ENCODE results near the gene OGFOD3.
"Not testable (repeated sequence)": the region's sequence is repeated elsewhere in the genome, so short reads cannot be mapped to it uniquely, and the experiment has no call there.

The OGFOD3 gene

GRCh38 chr17:82382220-82382932, 36.0 kb downstream of the OGFOD3 start:
- not testable (repeated sequence) for H3K36me3 ChIP-seq (ENCODE audit: control insufficient read depth in 2 of 2, insufficient read depth in 2 of 2, low read length in 2 of 2); H3K9me3 ChIP-seq (ENCODE audit: control insufficient read depth in 2 of 2, low read length in 2 of 2); H3K27ac ChIP-seq (ENCODE audit: low read depth in 2 of 2, low read length in 2 of 2); H3K9ac ChIP-seq (ENCODE audit: low read depth in 1 of 2, low read length in 2 of 2); H3K4me3 ChIP-seq (ENCODE audit: low read length in 2 of 2)
- peaks cover 5 to 19% of the 10 kb centered on the region in 2 donors for H3K4me1 ChIP-seq (ENCODE audit: control insufficient read depth in 2 of 2, insufficient read depth in 2 of 2, low read length in 2 of 2)
- H3K27me3 ChIP-seq (ENCODE audit: control insufficient read depth in 2 of 2, insufficient read depth in 2 of 2, low read length in 2 of 2): peaks cover 18 to 32% of the 10 kb centered on the region in 2 donors

GRCh38 chr17:82381703-82382009, 36.7 kb downstream of the OGFOD3 start:
- Histone ChIP-seq H3K27me3 (ENCODE audit: control insufficient read depth in 2 of 2, insufficient read depth in 2 of 2, low read length in 2 of 2) (peaks cover 14 to 24% of the 10 kb centered on the region in 2 donors), H3K4me1 (ENCODE audit: control insufficient read depth in 2 of 2, insufficient read depth in 2 of 2, low read length in 2 of 2) (peaks cover 0 to 14% of the 10 kb centered on the region in 2 donors)
- H3K27ac ChIP-seq (ENCODE audit: low read depth in 2 of 2, low read length in 2 of 2); H3K4me3 ChIP-seq (ENCODE audit: low read length in 2 of 2); H3K36me3 ChIP-seq (ENCODE audit: control insufficient read depth in 2 of 2, insufficient read depth in 2 of 2, low read length in 2 of 2); H3K9ac ChIP-seq (ENCODE audit: low read depth in 1 of 2, low read length in 2 of 2); H3K9me3 ChIP-seq (ENCODE audit: control insufficient read depth in 2 of 2, low read length in 2 of 2): not testable (repeated sequence)

DNA sequence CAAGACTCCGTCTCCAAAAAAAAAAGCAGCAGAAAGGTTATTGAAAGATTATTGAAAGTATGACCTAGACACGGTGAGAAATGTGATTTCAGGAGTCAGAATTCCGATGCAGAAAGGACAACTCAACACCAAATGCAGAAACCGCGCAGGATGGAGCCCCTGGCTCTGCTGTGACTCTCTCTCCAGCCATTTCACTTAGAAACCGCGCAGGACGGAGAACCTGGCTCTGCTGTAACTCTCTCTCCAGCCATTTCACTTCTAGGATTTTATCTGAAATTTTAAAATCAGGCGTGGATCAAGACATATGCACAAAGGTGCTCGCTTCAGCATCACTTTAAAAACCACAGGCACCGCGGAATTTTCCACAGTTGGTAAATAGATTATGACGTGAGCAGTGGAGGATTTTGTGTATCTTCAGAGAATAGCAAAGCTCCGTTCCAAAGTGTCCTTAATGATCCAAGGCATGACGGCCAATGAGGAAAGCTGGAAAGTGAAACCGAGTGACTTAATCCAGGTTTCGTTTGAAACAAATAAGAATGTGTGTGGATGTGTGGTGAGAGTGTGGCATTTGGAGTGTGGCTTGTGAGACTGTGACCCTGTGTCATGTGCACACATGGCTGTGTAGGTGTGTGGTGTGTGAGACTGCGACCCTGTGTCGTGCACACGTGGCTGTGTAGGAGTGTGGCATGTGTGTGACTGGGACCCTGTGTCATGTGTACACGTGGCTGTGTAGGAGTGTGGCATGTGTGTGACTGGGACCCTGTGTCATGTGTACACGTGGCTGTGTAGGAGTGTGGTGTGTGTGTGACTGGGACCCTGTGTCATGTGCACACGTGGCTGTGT, 37.3 kb downstream of the OGFOD3 start:
- no peak overlapping the region for H3K9ac ChIP-seq (ENCODE audit: low read depth in 1 of 2, low read length in 2 of 2)
- no peaks in the 10 kb centered on the region for H3K9me3 ChIP-seq (ENCODE audit: control insufficient read depth in 2 of 2, low read length in 2 of 2)
- peaks cover 0 to 12% of the 10 kb centered on the region in 2 donors for H3K4me1 ChIP-seq (ENCODE audit: control insufficient read depth in 2 of 2, insufficient read depth in 2 of 2, low read length in 2 of 2)
- no peak overlapping the region for H3K4me3 ChIP-seq (ENCODE audit: low read length in 2 of 2)
- H3K27ac ChIP-seq (ENCODE audit: low read depth in 2 of 2, low read length in 2 of 2): no peak overlapping the region
- H3K36me3 ChIP-seq (ENCODE audit: control insufficient read depth in 2 of 2, insufficient read depth in 2 of 2, low read length in 2 of 2): no peaks in the 10 kb centered on the region
- H3K27me3 ChIP-seq (ENCODE audit: control insufficient read depth in 2 of 2, insufficient read depth in 2 of 2, low read length in 2 of 2): peaks cover 11 to 19% of the 10 kb centered on the region in 2 donors

DNA sequence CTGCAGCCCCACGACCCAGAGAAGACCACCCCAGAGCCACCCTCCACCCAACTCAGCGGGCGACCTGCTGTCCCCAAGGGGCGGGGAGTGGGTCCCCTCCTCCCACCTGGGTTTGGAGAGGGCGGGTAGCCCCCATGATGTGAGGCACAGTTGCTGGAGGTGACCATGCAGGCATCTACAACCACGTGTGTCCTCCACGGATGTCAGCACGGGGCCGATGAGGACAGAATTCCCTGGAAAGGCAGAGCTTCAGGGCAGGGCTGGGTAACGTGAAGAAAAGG, 39.7 kb downstream of the OGFOD3 start:
- no peak overlapping the region for H3K4me3 ChIP-seq (ENCODE audit: low read length in 2 of 2)
- H3K9me3 ChIP-seq (ENCODE audit: control insufficient read depth in 2 of 2, low read length in 2 of 2): no peaks in the 10 kb centered on the region
- no peak overlapping the region for H3K9ac ChIP-seq (ENCODE audit: low read depth in 1 of 2, low read length in 2 of 2)
- peaks cover 14 to 21% of the 10 kb centered on the region in 2 donors for H3K27me3 ChIP-seq (ENCODE audit: control insufficient read depth in 2 of 2, insufficient read depth in 2 of 2, low read length in 2 of 2)
- no peaks in the 10 kb centered on the region for H3K36me3 ChIP-seq (ENCODE audit: control insufficient read depth in 2 of 2, insufficient read depth in 2 of 2, low read length in 2 of 2)
- H3K4me1 ChIP-seq (ENCODE audit: control insufficient read depth in 2 of 2, insufficient read depth in 2 of 2, low read length in 2 of 2): peaks cover 0 to 5% of the 10 kb centered on the region in 2 donors
- no peak overlapping the region for H3K27ac ChIP-seq (ENCODE audit: low read depth in 2 of 2, low read length in 2 of 2)

- Histone ChIP-seq H3K36me3 (ENCODE audit: control insufficient read depth in 2 of 2, insufficient read depth in 2 of 2, low read length in 2 of 2) (no peaks in the 10 kb centered on the region), H3K4me1 (ENCODE audit: control insufficient read depth in 2 of 2, insufficient read depth in 2 of 2, low read length in 2 of 2) (peaks cover 0 to 5% of the 10 kb centered on the region in 2 donors), H3K4me3 (ENCODE audit: low read length in 2 of 2) (no peak overlapping the region), H3K27ac (ENCODE audit: low read depth in 2 of 2, low read length in 2 of 2) (no peak overlapping the region), H3K27me3 (ENCODE audit: control insufficient read depth in 2 of 2, insufficient read depth in 2 of 2, low read length in 2 of 2) (peaks cover 16 to 26% of the 10 kb centered on the region in 2 donors), H3K9me3 (ENCODE audit: control insufficient read depth in 2 of 2, low read length in 2 of 2) (no peaks in the 10 kb centered on the region), H3K9ac (ENCODE audit: low read depth in 1 of 2, low read length in 2 of 2) (no peak overlapping the region)
These were observed 40.3 kb downstream of the OGFOD3 start for GRCh38 chr17:82377924-82378740.

DNA sequence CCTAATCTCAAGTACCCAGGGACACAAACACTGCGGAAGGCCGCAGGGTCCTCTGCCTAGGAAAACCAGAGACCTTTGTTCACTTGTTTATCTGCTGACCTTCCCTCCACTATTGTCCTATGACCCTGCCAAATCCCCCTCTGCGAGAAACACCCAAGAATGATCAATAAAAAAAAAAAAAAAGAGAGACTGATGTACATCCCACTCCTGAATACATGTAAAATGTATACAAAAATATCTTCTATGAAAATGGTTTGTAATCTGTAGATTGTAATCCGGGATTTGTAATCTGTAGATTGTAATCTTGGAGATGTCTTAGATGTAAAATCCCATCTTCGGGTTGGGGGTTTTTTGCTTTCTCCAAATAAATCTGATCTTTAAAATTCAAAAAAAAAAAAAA, 41.1 kb downstream of the OGFOD3 start:
- not testable (repeated sequence) for H3K9ac ChIP-seq (ENCODE audit: low read depth in 1 of 2, low read length in 2 of 2); H3K27ac ChIP-seq (ENCODE audit: low read depth in 2 of 2, low read length in 2 of 2); H3K4me3 ChIP-seq (ENCODE audit: low read length in 2 of 2); H3K4me1 ChIP-seq (ENCODE audit: control insufficient read depth in 2 of 2, insufficient read depth in 2 of 2, low read length in 2 of 2); H3K36me3 ChIP-seq (ENCODE audit: control insufficient read depth in 2 of 2, insufficient read depth in 2 of 2, low read length in 2 of 2); H3K9me3 ChIP-seq (ENCODE audit: control insufficient read depth in 2 of 2, low read length in 2 of 2)
- H3K27me3 ChIP-seq (ENCODE audit: control insufficient read depth in 2 of 2, insufficient read depth in 2 of 2, low read length in 2 of 2): peaks cover 22 to 33% of the 10 kb centered on the region in 2 donors

GRCh38 chr17:82376042-82376730, 42.2 kb downstream of the OGFOD3 start:
- Histone ChIP-seq H3K36me3 (ENCODE audit: control insufficient read depth in 2 of 2, insufficient read depth in 2 of 2, low read length in 2 of 2) (no peaks in the 10 kb centered on the region), H3K9ac (ENCODE audit: low read depth in 1 of 2, low read length in 2 of 2) (no peak overlapping the region), H3K9me3 (ENCODE audit: control insufficient read depth in 2 of 2, low read length in 2 of 2) (no peaks in the 10 kb centered on the region), H3K4me3 (ENCODE audit: low read length in 2 of 2) (no peak overlapping the region), H3K4me1 (ENCODE audit: control insufficient read depth in 2 of 2, insufficient read depth in 2 of 2, low read length in 2 of 2) (peaks cover 3 to 6% of the 10 kb centered on the region in 2 donors), H3K27me3 (ENCODE audit: control insufficient read depth in 2 of 2, insufficient read depth in 2 of 2, low read length in 2 of 2) (peaks cover 22 to 34% of the 10 kb centered on the region in 2 donors), H3K27ac (ENCODE audit: low read depth in 2 of 2, low read length in 2 of 2) (no peak overlapping the region)

DNA sequence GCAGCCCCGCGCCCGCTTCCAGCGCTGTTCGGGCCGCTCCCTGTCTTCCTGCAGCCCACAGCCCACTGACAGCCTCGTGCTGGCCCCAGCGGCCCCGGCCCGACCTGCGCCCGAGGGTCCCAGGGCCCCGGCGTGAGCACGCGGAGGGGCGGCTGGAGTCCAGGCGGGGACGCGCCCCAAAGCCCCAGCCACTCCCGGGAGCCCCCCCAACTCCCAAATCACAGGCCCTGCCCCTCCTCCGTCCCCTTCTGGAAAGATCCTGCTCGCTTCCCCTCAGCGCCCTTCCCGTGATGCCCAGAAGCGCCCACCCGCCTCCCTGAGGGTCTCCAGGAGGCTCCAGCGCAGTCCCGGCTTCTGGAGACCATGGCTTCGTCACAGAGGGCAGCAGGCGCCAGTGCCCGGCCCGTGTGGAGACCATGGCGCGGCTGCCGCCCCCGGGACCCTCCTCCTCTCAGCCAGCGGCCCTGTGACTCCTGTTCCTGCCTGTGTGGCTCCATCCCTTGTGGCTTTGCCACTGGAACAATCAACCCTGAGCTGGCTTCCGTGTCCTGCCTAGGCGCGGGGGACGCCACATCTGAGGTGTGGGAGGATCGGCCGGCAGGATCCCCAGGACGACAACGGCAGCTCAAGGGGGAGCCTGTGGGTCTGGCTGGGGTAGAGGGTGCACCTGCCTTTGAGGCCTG, 42.9 kb downstream of the OGFOD3 start:
- no peak overlapping the region for H3K9ac ChIP-seq (ENCODE audit: low read depth in 1 of 2, low read length in 2 of 2)
- no peaks in the 10 kb centered on the region for H3K9me3 ChIP-seq (ENCODE audit: control insufficient read depth in 2 of 2, low read length in 2 of 2)
- no peak overlapping the region for H3K4me3 ChIP-seq (ENCODE audit: low read length in 2 of 2)
- H3K36me3 ChIP-seq (ENCODE audit: control insufficient read depth in 2 of 2, insufficient read depth in 2 of 2, low read length in 2 of 2): no peaks in the 10 kb centered on the region
- H3K4me1 ChIP-seq (ENCODE audit: control insufficient read depth in 2 of 2, insufficient read depth in 2 of 2, low read length in 2 of 2): peaks cover 10 to 12% of the 10 kb centered on the region in 2 donors
- no peak overlapping the region for H3K27ac ChIP-seq (ENCODE audit: low read depth in 2 of 2, low read length in 2 of 2)
- H3K27me3 ChIP-seq (ENCODE audit: control insufficient read depth in 2 of 2, insufficient read depth in 2 of 2, low read length in 2 of 2): peaks cover 22 to 41% of the 10 kb centered on the region in 2 donors

DNA sequence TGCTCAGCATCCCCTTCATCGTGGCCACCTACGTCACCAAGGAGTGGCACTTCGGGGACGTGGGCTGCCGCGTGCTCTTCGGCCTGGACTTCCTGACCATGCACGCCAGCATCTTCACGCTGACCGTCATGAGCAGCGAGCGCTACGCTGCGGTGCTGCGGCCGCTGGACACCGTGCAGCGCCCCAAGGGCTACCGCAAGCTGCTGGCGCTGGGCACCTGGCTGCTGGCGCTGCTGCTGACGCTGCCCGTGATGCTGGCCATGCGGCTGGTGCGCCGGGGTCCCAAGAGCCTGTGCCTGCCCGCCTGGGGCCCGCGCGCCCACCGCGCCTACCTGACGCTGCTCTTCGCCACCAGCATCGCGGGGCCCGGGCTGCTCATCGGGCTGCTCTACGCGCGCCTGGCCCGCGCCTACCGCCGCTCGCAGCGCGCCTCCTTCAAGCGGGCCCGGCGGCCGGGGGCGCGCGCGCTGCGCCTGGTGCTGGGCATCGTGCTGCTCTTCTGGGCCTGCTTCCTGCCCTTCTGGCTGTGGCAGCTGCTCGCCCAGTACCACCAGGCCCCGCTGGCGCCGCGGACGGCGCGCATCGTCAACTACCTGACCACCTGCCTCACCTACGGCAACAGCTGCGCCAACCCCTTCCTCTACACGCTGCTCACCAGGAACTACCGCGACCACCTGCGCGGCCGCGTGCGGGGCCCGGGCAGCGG, 43.6 kb downstream of the OGFOD3 start:
- Histone ChIP-seq H3K9me3 (ENCODE audit: control insufficient read depth in 2 of 2, low read length in 2 of 2) (no peaks in the 10 kb centered on the region), H3K4me3 (ENCODE audit: low read length in 2 of 2) (no peak overlapping the region), H3K27me3 (ENCODE audit: control insufficient read depth in 2 of 2, insufficient read depth in 2 of 2, low read length in 2 of 2) (peaks cover 25 to 45% of the 10 kb centered on the region in 2 donors)

More for the DNA sequence above, 43.6 kb downstream of the OGFOD3 start:
- Histone ChIP-seq H3K27ac (ENCODE audit: low read depth in 2 of 2, low read length in 2 of 2) (no peak overlapping the region), H3K4me1 (ENCODE audit: control insufficient read depth in 2 of 2, insufficient read depth in 2 of 2, low read length in 2 of 2) (peaks cover 11 to 12% of the 10 kb centered on the region in 2 donors), H3K36me3 (ENCODE audit: control insufficient read depth in 2 of 2, insufficient read depth in 2 of 2, low read length in 2 of 2) (no peaks in the 10 kb centered on the region), H3K9ac (ENCODE audit: low read depth in 1 of 2, low read length in 2 of 2) (no peak overlapping the region)
